Prostate gland (tissue), 2 donors: ENCODE results near the gene XCL1. TPM values are rescaled to one million over a fixed set of nuclear protein-coding genes. Genes with fewer than 3 reads are reported as not detected.

Experiments used
- DNase-seq: peaks from one replicate; pipeline ENCODE4 v3.0.0-alpha.2; 2019; ENCODE audit warnings: low spot score
- H3K27ac ChIP-seq, 2 donors: fragments of 200-600 bp; sonication (generic); 2 replicates each; pipeline ENCODE4 v1.5.1; 2017 to 2019
- H3K27me3 ChIP-seq: fragments of 200-600 bp; sonication (generic); replicated peaks from 2 replicates; pipeline ENCODE4 v1.5.1; 2019; ENCODE audit not compliant: insufficient read depth
- H3K36me3 ChIP-seq, 2 donors: fragments of 200-600 bp; sonication (generic); 1 replicate in 1 of 2; 2 replicates in 1 of 2; pipeline versions ENCODE4 v1.5.1 to v1.8.1; 2017 to 2019
- H3K4me1 ChIP-seq: fragments of 200-600 bp; sonication (generic); replicated peaks from 2 replicates; pipeline ENCODE4 v1.5.1; 2019
- H3K4me3 ChIP-seq, 2 donors: fragments of 200-600 bp; sonication (generic); 2 replicates each; pipeline ENCODE4 v1.5.1; 2017 to 2019
- H3K9me3 ChIP-seq: fragments of 200-600 bp; sonication (generic); 2 replicates; pipeline ENCODE4 v1.5.1; 2017
- POLR2A ChIP-seq: fragments of 450-650 bp; IDR thresholded peaks from one replicate; pipeline ENCODE4 v1.6.1; 2016; ENCODE audit warnings: antibody characterized with exemption, mild to moderate bottlenecking
- POLR2AphosphoS5 ChIP-seq: sonication (generic); formaldehyde crosslinking; IDR thresholded peaks from one replicate; pipeline ENCODE4 v1.6.1; 2017; ENCODE audit warnings: antibody characterized with exemption
- WGBS: methylation state at CpG from one replicate; pipeline ENCODE4 v1.1.5; 2018; 5-methylcytosine and 5-hydroxymethylcytosine counted together
- intact Hi-C: fragments of 100-400 bp; cut with DNase I; formaldehyde crosslinking; loops from one replicate; pipeline ENCODE4 v1.14.2; 2022
- total RNA-seq, 2 donors: library from RNA; depleted of rRNA; stranded (reverse); fragments of >200 nt; gene quantifications; one replicate each; pipeline ENCODE4 v1.1.0, GENCODE V29; 2016
- TF ChIP-seq, protein P1 (sequence below), 4 experiments: fragments of 200-600 bp in 2 of 4; fragments of 450-650 bp in 2 of 4; sonication (generic) in 2 of 4; IDR thresholded peaks; 1 replicate in 3 of 4; 2 replicates in 1 of 4; pipeline ENCODE4 v1.5.1; 2016 to 2019; ENCODE audit warnings: antibody characterized with exemption in 4 of 4, mild to moderate bottlenecking in 2 of 4, moderate library complexity in 2 of 4

Gene XCL1
- total RNA-seq, 2 donors from 2014 or later: not detected

DNA sequence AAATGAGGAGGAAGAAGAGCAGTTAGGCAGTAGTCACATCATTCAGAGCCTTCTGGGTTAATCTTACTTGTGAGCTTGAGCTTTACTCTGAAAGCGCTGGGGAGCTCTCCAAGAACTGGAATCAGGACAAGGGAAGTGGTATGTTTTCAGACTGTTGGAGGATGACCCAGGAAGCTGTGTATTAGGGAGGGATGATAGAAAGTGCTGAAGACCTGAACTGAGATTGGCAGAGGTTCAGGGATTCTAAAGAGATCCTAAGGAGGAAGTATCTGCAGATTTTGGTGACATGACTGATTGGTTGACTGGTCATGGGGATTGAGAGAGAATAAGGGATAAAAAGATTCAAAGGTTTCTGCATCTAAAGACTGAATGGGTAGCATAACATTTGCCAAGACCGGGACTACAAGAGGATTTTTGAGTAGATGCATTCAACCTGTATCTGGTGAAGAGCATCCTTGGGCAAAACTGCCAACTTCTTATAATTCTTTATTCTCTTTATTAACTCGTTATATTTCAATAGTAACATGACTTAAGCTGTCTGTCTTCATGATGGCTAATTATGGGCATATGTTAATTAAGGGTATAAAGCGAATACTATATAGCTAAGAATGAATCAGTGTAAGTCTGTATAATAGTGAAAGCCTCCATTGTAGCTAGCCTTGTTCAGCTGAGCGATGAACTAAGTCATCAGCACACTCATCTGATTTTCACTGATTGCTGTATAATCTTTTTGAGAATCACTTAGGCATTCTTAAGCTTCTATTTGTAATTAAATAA, 41.8 kb downstream of the XCL1 start:
- no peaks in the 10 kb centered on the region for H3K27me3 ChIP-seq
- intact Hi-C loops: no loop called here
- no peak overlapping the region for H3K27ac ChIP-seq
- TF ChIP-seq, protein P1, sequence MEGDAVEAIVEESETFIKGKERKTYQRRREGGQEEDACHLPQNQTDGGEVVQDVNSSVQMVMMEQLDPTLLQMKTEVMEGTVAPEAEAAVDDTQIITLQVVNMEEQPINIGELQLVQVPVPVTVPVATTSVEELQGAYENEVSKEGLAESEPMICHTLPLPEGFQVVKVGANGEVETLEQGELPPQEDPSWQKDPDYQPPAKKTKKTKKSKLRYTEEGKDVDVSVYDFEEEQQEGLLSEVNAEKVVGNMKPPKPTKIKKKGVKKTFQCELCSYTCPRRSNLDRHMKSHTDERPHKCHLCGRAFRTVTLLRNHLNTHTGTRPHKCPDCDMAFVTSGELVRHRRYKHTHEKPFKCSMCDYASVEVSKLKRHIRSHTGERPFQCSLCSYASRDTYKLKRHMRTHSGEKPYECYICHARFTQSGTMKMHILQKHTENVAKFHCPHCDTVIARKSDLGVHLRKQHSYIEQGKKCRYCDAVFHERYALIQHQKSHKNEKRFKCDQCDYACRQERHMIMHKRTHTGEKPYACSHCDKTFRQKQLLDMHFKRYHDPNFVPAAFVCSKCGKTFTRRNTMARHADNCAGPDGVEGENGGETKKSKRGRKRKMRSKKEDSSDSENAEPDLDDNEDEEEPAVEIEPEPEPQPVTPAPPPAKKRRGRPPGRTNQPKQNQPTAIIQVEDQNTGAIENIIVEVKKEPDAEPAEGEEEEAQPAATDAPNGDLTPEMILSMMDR (IDR thresholded peaks at IDR 0.05): no peak
- TF ChIP-seq POLR2A (no peak), POLR2AphosphoS5 (no peak)
- H3K4me3 ChIP-seq: no peak overlapping the region
- no peaks in the 10 kb centered on the region for H3K36me3 ChIP-seq
- H3K4me1 ChIP-seq: no peaks in the 10 kb centered on the region
- DNase-seq: no peak
- 74% methylated on average over 5 of the region's 5 CpGs for WGBS
- H3K9me3 ChIP-seq: no peaks in the 10 kb centered on the region

DNA sequence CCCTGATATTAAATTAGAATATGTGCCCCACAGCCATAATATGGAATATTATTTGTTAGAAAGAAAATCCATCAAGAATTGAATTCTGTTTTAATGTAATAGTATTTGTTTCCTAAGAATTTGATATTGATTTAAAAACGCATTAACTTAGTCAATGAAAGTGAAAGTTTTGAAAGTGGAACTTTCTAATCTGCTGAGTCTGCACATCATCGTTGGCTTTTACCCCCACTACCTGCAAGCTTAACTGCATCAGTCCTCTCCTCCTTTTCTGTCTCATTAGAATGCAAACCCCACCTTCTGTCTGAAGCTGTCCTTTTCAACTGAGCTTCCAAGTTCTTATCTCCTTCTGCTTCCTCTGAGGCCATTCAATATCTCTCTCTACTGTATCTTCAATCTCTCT, 42.5 kb downstream of the XCL1 start:
- TF ChIP-seq, protein P1 (IDR thresholded peaks at IDR 0.05): no peak
- no peak for TF ChIP-seq POLR2AphosphoS5
- TF ChIP-seq POLR2A: no peak
- intact Hi-C loops: no loop called here
- Histone ChIP-seq H3K27ac (no peak overlapping the region), H3K9me3 (no peaks in the 10 kb centered on the region), H3K27me3 (no peaks in the 10 kb centered on the region), H3K4me3 (no peak overlapping the region), H3K4me1 (no peaks in the 10 kb centered on the region), H3K36me3 (no peaks in the 10 kb centered on the region)
- WGBS: 89% methylated on average over 2 of the region's 2 CpGs
- no peak for DNase-seq

DNA sequence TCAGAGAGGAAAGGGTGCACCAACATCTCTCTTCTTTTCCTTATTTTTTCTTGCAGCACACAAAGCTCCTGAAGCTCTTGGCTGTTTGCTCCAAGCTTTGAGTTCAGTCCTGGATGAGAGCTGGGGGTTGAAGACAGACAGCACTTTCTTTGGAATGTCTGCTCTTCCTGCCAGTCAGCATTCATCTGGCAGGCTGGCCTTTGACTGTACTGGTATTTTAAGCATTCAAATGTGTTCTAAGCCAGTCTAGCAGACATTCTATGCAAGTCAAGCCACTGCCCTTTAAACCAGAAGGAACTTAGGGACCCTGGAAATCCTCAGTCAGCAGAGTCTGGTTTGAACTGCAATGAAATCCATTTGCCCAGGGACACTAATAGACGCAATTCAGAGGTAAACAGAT, 45.0 kb downstream of the XCL1 start:
- no peak overlapping the region for H3K27ac ChIP-seq
- H3K36me3 ChIP-seq: no peaks in the 10 kb centered on the region
- intact Hi-C loops: loop anchor here (5.0 kb wide), 1 partner anchor 161 kb away; no protein-coding TSS in a partner anchor
- H3K27me3 ChIP-seq: no peaks in the 10 kb centered on the region
- WGBS: 45% methylated on average over 1 of the region's 1 CpG
- no peaks in the 10 kb centered on the region for H3K4me1 ChIP-seq
- H3K9me3 ChIP-seq: no peaks in the 10 kb centered on the region
- no peak for DNase-seq
- no peak overlapping the region for H3K4me3 ChIP-seq
- TF ChIP-seq, protein P1 (IDR thresholded peaks at IDR 0.05): no peak
- no peak for TF ChIP-seq POLR2AphosphoS5
- no peak for TF ChIP-seq POLR2A

DNA sequence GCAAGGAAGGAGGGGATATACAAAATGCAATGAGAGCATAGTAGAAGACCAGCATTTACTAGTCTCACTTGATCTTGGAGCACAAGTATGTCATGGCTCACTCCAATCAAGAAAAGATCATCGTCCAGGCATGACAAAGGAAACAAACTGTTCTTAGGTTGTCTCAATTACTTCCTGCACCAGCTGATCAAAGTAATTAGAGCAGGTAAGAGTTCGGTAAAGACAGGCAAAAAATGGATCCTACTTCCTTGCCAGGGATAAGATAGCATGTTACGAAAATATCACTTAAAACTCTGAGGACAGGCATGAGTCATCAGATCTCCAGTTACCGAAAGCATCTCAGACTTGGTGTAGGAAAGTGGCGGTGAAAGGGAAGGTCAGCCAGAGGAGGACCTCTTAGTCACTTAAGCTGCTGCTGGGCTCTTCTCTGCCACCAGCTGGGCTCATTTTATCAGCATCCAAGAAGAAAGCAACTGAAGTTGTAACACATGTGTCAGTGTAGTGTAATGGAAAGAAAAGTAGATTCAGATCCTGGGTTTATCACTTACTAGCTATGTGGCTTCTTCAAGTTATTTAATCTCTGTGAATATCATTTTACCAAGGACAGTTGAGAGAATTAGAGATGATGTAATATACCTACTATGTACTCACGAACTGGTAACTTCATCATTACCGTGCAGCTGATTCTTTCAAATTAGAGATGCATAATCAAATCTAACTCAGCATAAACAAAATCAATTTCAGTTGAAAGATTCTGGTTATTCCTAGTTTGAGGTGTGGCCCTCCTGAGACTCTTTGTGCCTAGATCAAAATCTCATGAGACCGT, 46.8 kb downstream of the XCL1 start:
- WGBS: 65% methylated on average over 8 of the region's 8 CpGs
- no peak for DNase-seq
- Histone ChIP-seq H3K36me3 (no peaks in the 10 kb centered on the region), H3K4me1 (no peaks in the 10 kb centered on the region), H3K4me3 (no peak overlapping the region), H3K27ac (no peak overlapping the region), H3K9me3 (no peaks in the 10 kb centered on the region), H3K27me3 (no peaks in the 10 kb centered on the region)
- intact Hi-C loops: loop anchor here (5.0 kb wide), 1 partner anchor 159 kb away; no protein-coding TSS in a partner anchor
- TF ChIP-seq POLR2AphosphoS5 (no peak), POLR2A (no peak)
- TF ChIP-seq, protein P1 (IDR thresholded peaks at IDR 0.05): no peak
